Large intestine (tissue), 3 donors: ENCODE results near the gene PAN3. TPM values are rescaled to one million over a fixed set of nuclear protein-coding genes. Genes with fewer than 3 reads are reported as not detected.

ENCODE experiments used
- DNase-seq, 2 donors: peaks; one replicate each; pipeline versions ENCODE4 v3.0.0 to v3.0.0-alpha.2; 2013
- H3K27ac ChIP-seq: one replicate; pipeline ENCODE4 v1.5.1; 2013; ENCODE audit warnings: low read length
- H3K27me3 ChIP-seq: 2 replicates; pipeline ENCODE4 v1.6.1; 2013; ENCODE audit warnings: low read length; ENCODE audit not compliant: control insufficient read depth, insufficient read depth
- H3K36me3 ChIP-seq: 2 replicates; pipeline ENCODE4 v1.6.1; 2013; ENCODE audit warnings: low read length; ENCODE audit not compliant: control insufficient read depth, insufficient read depth
- H3K4me1 ChIP-seq: one replicate; pipeline ENCODE4 v1.6.1; 2013; ENCODE audit warnings: low read length; ENCODE audit not compliant: control insufficient read depth, insufficient read depth
- H3K4me3 ChIP-seq: one replicate; pipeline ENCODE4 v1.5.1; 2013; ENCODE audit warnings: low read length
- H3K9me3 ChIP-seq: one replicate; pipeline ENCODE4 v1.6.1; 2013; ENCODE audit warnings: mild to moderate bottlenecking, low read depth, low read length, moderate library complexity; ENCODE audit not compliant: control insufficient read depth
- WGBS: methylation state at CpG from one replicate; pipeline ENCODE4 v1.1.5; 2013; ENCODE audit warnings: low lambda C conversion rate; ENCODE audit not compliant: insufficient coverage; 5-methylcytosine and 5-hydroxymethylcytosine counted together
- polyA plus RNA-seq: library from polyadenylated mRNA; unstranded; fragments of 120-200 nt; gene quantifications from one replicate; pipeline ENCODE4 v1.2.1, GENCODE V29; 2013

Gene PAN3
- polyA plus RNA-seq, 1 donor: 37.1 TPM

- Histone ChIP-seq H3K27me3 (no peaks in the 10 kb centered on the region), H3K9me3 (no peaks in the 10 kb centered on the region), H3K27ac (no peak overlapping the region), H3K4me3 (no peak overlapping the region), H3K36me3 (peaks cover 4% of the 10 kb centered on the region), H3K4me1 (peaks cover 4% of the 10 kb centered on the region)
- DNase-seq: no peak
- WGBS: 40% methylated on average over 1 of the region's 5 CpGs
Measured at GRCh38 chr13:28171266-28171665, 32.9 kb downstream of the PAN3 start.

- no peaks in the 10 kb centered on the region for H3K9me3 ChIP-seq
- no peak overlapping the region for H3K4me3 ChIP-seq
- no peaks in the 10 kb centered on the region for H3K27me3 ChIP-seq
- no peak for DNase-seq
- no CpG with 5 or more reads among the region's 2 CpGs for WGBS
- H3K4me1 ChIP-seq: no peaks in the 10 kb centered on the region
- peaks cover 4% of the 10 kb centered on the region for H3K36me3 ChIP-seq
- H3K27ac ChIP-seq: no peak overlapping the region
Measured at GRCh38 chr13:28172947-28173346, 34.6 kb downstream of the PAN3 start.

- Histone ChIP-seq H3K4me3 (no peak overlapping the region), H3K27ac (no peak overlapping the region), H3K4me1 (no peaks in the 10 kb centered on the region), H3K36me3 (peaks cover 4% of the 10 kb centered on the region), H3K9me3 (no peaks in the 10 kb centered on the region), H3K27me3 (no peaks in the 10 kb centered on the region)
- DNase-seq: no peak
Measured at GRCh38 chr13:28173793-28174192, 35.4 kb downstream of the PAN3 start.

GRCh38 chr13:28177327-28177726 lies 39.0 kb downstream of the PAN3 start:
- Histone ChIP-seq H3K4me3 (no peak overlapping the region), H3K4me1 (no peaks in the 10 kb centered on the region)

GRCh38 chr13:28177877-28178276 lies 39.5 kb downstream of the PAN3 start:
- H3K27me3 ChIP-seq: no peaks in the 10 kb centered on the region
- DNase-seq: no peak
- H3K4me3 ChIP-seq: no peak overlapping the region
- no peaks in the 10 kb centered on the region for H3K9me3 ChIP-seq
- H3K4me1 ChIP-seq: no peaks in the 10 kb centered on the region
- H3K36me3 ChIP-seq: peaks cover 4% of the 10 kb centered on the region
- 100% methylated on average over 1 of the region's 1 CpG for WGBS
- H3K27ac ChIP-seq: no peak overlapping the region

More at GRCh38 chr13:28177327-28177726, 39.0 kb downstream of the PAN3 start:
- Histone ChIP-seq H3K27ac (no peak overlapping the region), H3K9me3 (no peaks in the 10 kb centered on the region), H3K27me3 (no peaks in the 10 kb centered on the region), H3K36me3 (peaks cover 4% of the 10 kb centered on the region)
- no peak for DNase-seq

GRCh38 chr13:28179974-28180373 lies 41.6 kb downstream of the PAN3 start:
- H3K36me3 ChIP-seq: peaks cover 4% of the 10 kb centered on the region
- DNase-seq: no peak
- no peak overlapping the region for H3K4me3 ChIP-seq
- H3K9me3 ChIP-seq: no peaks in the 10 kb centered on the region
- no peaks in the 10 kb centered on the region for H3K27me3 ChIP-seq
- H3K4me1 ChIP-seq: no peaks in the 10 kb centered on the region
- no peak overlapping the region for H3K27ac ChIP-seq

GRCh38 chr13:28181413-28181812 lies 43.1 kb downstream of the PAN3 start:
- no peaks in the 10 kb centered on the region for H3K4me1 ChIP-seq
- no peak overlapping the region for H3K4me3 ChIP-seq
- H3K9me3 ChIP-seq: no peaks in the 10 kb centered on the region
- DNase-seq: no peak
- 87% methylated on average over 2 of the region's 2 CpGs for WGBS
- H3K27ac ChIP-seq: no peak overlapping the region
- no peaks in the 10 kb centered on the region for H3K27me3 ChIP-seq
- no peaks in the 10 kb centered on the region for H3K36me3 ChIP-seq

GRCh38 chr13:28185256-28185655 lies 46.9 kb downstream of the PAN3 start:
- Histone ChIP-seq H3K27ac (no peak overlapping the region), H3K4me3 (no peak overlapping the region), H3K27me3 (no peaks in the 10 kb centered on the region), H3K9me3 (no peaks in the 10 kb centered on the region), H3K4me1 (no peaks in the 10 kb centered on the region), H3K36me3 (peaks cover 2% of the 10 kb centered on the region)
- no peak for DNase-seq
- WGBS: 40% methylated on average over 1 of the region's 2 CpGs

- Histone ChIP-seq H3K9me3 (no peaks in the 10 kb centered on the region), H3K27me3 (no peaks in the 10 kb centered on the region), H3K27ac (no peak overlapping the region), H3K4me3 (no peak overlapping the region), H3K4me1 (no peaks in the 10 kb centered on the region), H3K36me3 (peaks cover 16% of the 10 kb centered on the region)
- WGBS: 80% methylated on average over 1 of the region's 3 CpGs
- no peak for DNase-seq
Measured at GRCh38 chr13:28199089-28199488, 60.7 kb downstream of the PAN3 start.

- no CpG with 5 or more reads among the region's 5 CpGs for WGBS
- no peak overlapping the region for H3K4me3 ChIP-seq
- no peaks in the 10 kb centered on the region for H3K9me3 ChIP-seq
- no peaks in the 10 kb centered on the region for H3K27me3 ChIP-seq
- peaks cover 7% of the 10 kb centered on the region for H3K36me3 ChIP-seq
- no peak for DNase-seq
- H3K27ac ChIP-seq: no peak overlapping the region
- no peaks in the 10 kb centered on the region for H3K4me1 ChIP-seq
Measured at GRCh38 chr13:28204043-28204442, 65.7 kb downstream of the PAN3 start.

- H3K4me3 ChIP-seq: no peak overlapping the region
- H3K27me3 ChIP-seq: no peaks in the 10 kb centered on the region
- no peak overlapping the region for H3K27ac ChIP-seq
- H3K4me1 ChIP-seq: no peaks in the 10 kb centered on the region
- WGBS: no CpG with 5 or more reads among the region's 5 CpGs
- H3K9me3 ChIP-seq: no peaks in the 10 kb centered on the region
- peaks cover 7% of the 10 kb centered on the region for H3K36me3 ChIP-seq
- peak; percentile 3 to 14 for DNase-seq
Measured at GRCh38 chr13:28204690-28205443, 66.5 kb downstream of the PAN3 start.
